Left ventricle myocardium superior (tissue), 1 donor: ENCODE data around the gene HPDL. TPM values are rescaled to one million over a fixed set of nuclear protein-coding genes. Genes with fewer than 3 reads are reported as not detected.

Experiments
- ATAC-seq: fragments of 200-7000 bp; cut with Tn5 transposase; one replicate; pipeline ENCODE4 v1.9.1; 2020; ENCODE audit warnings: mild to moderate bottlenecking, moderate library complexity
- DNase-seq: peaks from one replicate; pipeline ENCODE4 v3.0.0-alpha.2; 2020
- intact Hi-C: fragments of 100-400 bp; cut with micrococcal nuclease; formaldehyde crosslinking; loops from one replicate; pipeline ENCODE4 v1.11.0; 2022
- total RNA-seq: library from RNA; stranded (reverse); fragmentation: NEBNext Ultra II Directional; extraction: Animal tissue kit (Norgen Biotek cat#: 25700); gene quantifications from one replicate; pipeline ENCODE4 v1.2.1, GENCODE V29; 2021
- donor health status: DM: no; HTN: yes; CAD: no; lungs with severe emphysema.

The HPDL gene
- total RNA-seq, 1 donor from 2014 or later: not detected

- DNase-seq (no peak), ATAC-seq (no peak)
- intact Hi-C loops: no loop called here
Measured at GRCh38 chr1:45317166-45317565, 9.5 kb upstream of the HPDL start.

- ATAC-seq (no peak), DNase-seq (no peak)
- intact Hi-C loops: no loop called here
Measured at GRCh38 chr1:45319761-45320160, 6.9 kb upstream of the HPDL start.

- intact Hi-C loops: no loop called here
- ATAC-seq (no peak), DNase-seq (no peak)
Measured at GRCh38 chr1:45321444-45321843, 5.3 kb upstream of the HPDL start.

- intact Hi-C loops: no loop called here
- DNase-seq (no peak), ATAC-seq (no peak)
Measured at GRCh38 chr1:45322486-45323040, 4.1 kb upstream of the HPDL start.

- DNase-seq (no peak), ATAC-seq (no peak)
- intact Hi-C loops: no loop called here
Measured at GRCh38 chr1:45325851-45326506, 716 bp upstream of the HPDL start.

GRCh38 chr1:45327644-45328515, 1.2 kb downstream of the HPDL start:
- no peak for ATAC-seq
- DNase-seq: no peak
- intact Hi-C loops: no loop called here

- intact Hi-C loops: no loop called here
- ATAC-seq: no peak
- DNase-seq: no peak
Measured at GRCh38 chr1:45328680-45329079, 2.0 kb downstream of the HPDL start.

- ATAC-seq (no peak), DNase-seq (no peak)
- intact Hi-C loops: no loop called here
Measured at GRCh38 chr1:45329445-45329844, 2.8 kb downstream of the HPDL start.

- no peak for ATAC-seq
- DNase-seq: no peak
- intact Hi-C loops: no loop called here
Measured at GRCh38 chr1:45331436-45332345, 5.0 kb downstream of the HPDL start.

GRCh38 chr1:45332346-45332720, 5.6 kb downstream of the HPDL start:
- no peak for DNase-seq
- intact Hi-C loops: no loop called here
- no peak for ATAC-seq

- intact Hi-C loops: no loop called here
- peak; percentile 32 for ATAC-seq
- DNase-seq: peak; percentile 65
Measured at GRCh38 chr1:45334308-45335245, 7.9 kb downstream of the HPDL start.

GRCh38 chr1:45335855-45336324, 9.2 kb downstream of the HPDL start:
- DNase-seq: no peak
- intact Hi-C loops: no loop called here
- no peak for ATAC-seq

- ATAC-seq (no peak), DNase-seq (no peak)
- intact Hi-C loops: no loop called here
Measured at GRCh38 chr1:45337630-45338325, 11.1 kb downstream of the HPDL start.

- intact Hi-C loops: no loop called here
- ATAC-seq: peak; percentile 96
- peak; percentile 96 for DNase-seq
Measured at GRCh38 chr1:45339789-45340558, 13.3 kb downstream of the HPDL start, which contains the start of the genes MUTYH and TOE1. Gene MUTYH, minus strand, starts transcription at chr1:45340440. Its CDS starts 5,935 bp downstream, at chr1:45334505. Gene TOE1, plus strand, starts transcription at chr1:45340170. Its CDS starts 83 bp downstream, at chr1:45340253.

- intact Hi-C loops: no loop called here
- no peak for ATAC-seq
- no peak for DNase-seq
Measured at GRCh38 chr1:45340816-45341466, 14.2 kb downstream of the HPDL start.

- no peak for ATAC-seq
- DNase-seq: no peak
- intact Hi-C loops: no loop called here
Measured at GRCh38 chr1:45344499-45344898, 17.8 kb downstream of the HPDL start.
